Fibroblast of skin of right biceps (primary cell): ENCODE measurements around the gene CNOT6.

Experiments
- DNase-seq: peaks from one replicate; pipeline ENCODE4 v3.0.0-alpha.2; 2013

The CNOT6 gene

GRCh38 chr5:180583738-180584137 is 89.6 kb downstream of the CNOT6 start:
- DNase-seq, result no peak

GRCh38 chr5:180586204-180586603 is 92.0 kb downstream of the CNOT6 start:
- no peak for DNase-seq

GRCh38 chr5:180586870-180587269 is 92.7 kb downstream of the CNOT6 start:
- DNase-seq, result no peak

- no peak for DNase-seq
Observed at GRCh38 chr5:180589771-180590542, 95.8 kb downstream of the CNOT6 start.

- no peak for DNase-seq
Observed at GRCh38 chr5:180590543-180591310, 96.5 kb downstream of the CNOT6 start.

GRCh38 chr5:180591311-180591887 is 97.2 kb downstream of the CNOT6 start, which contains the start of gene SCGB3A1:
SCGB3A1 (minus strand) TSS chr5:180591499; CDS start chr5:180591462, 37 bp downstream.
- DNase-seq, result no peak

- no peak for DNase-seq
Observed at GRCh38 chr5:180592176-180592575, 98.0 kb downstream of the CNOT6 start.

GRCh38 chr5:180593446-180594206 is 99.4 kb downstream of the CNOT6 start:
- DNase-seq, result no peak

GRCh38 chr5:180594311-180595045 is 100.3 kb downstream of the CNOT6 start:
- no peak for DNase-seq

- DNase-seq, result no peak
Observed at GRCh38 chr5:180595046-180595379, 100.8 kb downstream of the CNOT6 start.

GRCh38 chr5:180595381-180596114 is 101.4 kb downstream of the CNOT6 start:
- no peak for DNase-seq

- DNase-seq, result no peak
Observed at GRCh38 chr5:180596115-180596667, 102.0 kb downstream of the CNOT6 start.

GRCh38 chr5:180596668-180597231 is 102.6 kb downstream of the CNOT6 start:
- no peak for DNase-seq

GRCh38 chr5:180598316-180598701 is 104.1 kb downstream of the CNOT6 start:
- no peak for DNase-seq

- no peak for DNase-seq
Observed at GRCh38 chr5:180598797-180599589, 104.8 kb downstream of the CNOT6 start.

GRCh38 chr5:180599590-180599914 is 105.4 kb downstream of the CNOT6 start:
- no peak for DNase-seq

GRCh38 chr5:180599981-180600553 is 105.9 kb downstream of the CNOT6 start:
- DNase-seq, result no peak

GRCh38 chr5:180600554-180601041 is 106.4 kb downstream of the CNOT6 start:
- no peak for DNase-seq

GRCh38 chr5:180601591-180602480 is 107.7 kb downstream of the CNOT6 start:
- DNase-seq, result no peak
